HEK293T (cell line): ENCODE data around the gene CTSW.

Experiments used
- ARNT ChIP-seq: fragments of 450-650 bp; IDR thresholded peaks from 2 replicates; pipeline ENCODE4 v1.6.1; 2017; ENCODE audit warnings: mild to moderate bottlenecking
- BHLHE40 ChIP-seq: fragments of 450-650 bp; IDR thresholded peaks from 2 replicates; pipeline ENCODE4 v1.6.1; 2016; ENCODE audit warnings: mild to moderate bottlenecking, moderate library complexity, borderline replicate concordance
- CTBP1 ChIP-seq: fragments of 450-650 bp; IDR thresholded peaks from 2 replicates; pipeline ENCODE4 v1.6.1; 2016; ENCODE audit warnings: borderline replicate concordance
- ELF4 ChIP-seq: fragments of 450-650 bp; IDR thresholded peaks from 2 replicates; pipeline ENCODE4 v1.6.1; 2017; ENCODE audit warnings: antibody characterized with exemption
- FOXK2 ChIP-seq: fragments of 450-650 bp; IDR thresholded peaks from 2 replicates; pipeline ENCODE4 v1.6.1; 2016; ENCODE audit warnings: mild to moderate bottlenecking
- FOXM1 ChIP-seq: fragments of 450-650 bp; IDR thresholded peaks from 2 replicates; pipeline ENCODE4 v1.6.1; 2017; ENCODE audit warnings: mild to moderate bottlenecking, borderline replicate concordance
- HDGF ChIP-seq: fragments of 450-650 bp; IDR thresholded peaks from 2 replicates; pipeline ENCODE4 v1.6.1; 2017; ENCODE audit warnings: antibody characterized with exemption, borderline replicate concordance
- L3MBTL2 ChIP-seq: fragments of 450-650 bp; conservative IDR thresholded peaks from 2 replicates; pipeline ENCODE4 v1.6.1; 2016; ENCODE audit warnings: mild to moderate bottlenecking
- LEF1 ChIP-seq: fragments of 450-650 bp; IDR thresholded peaks from 2 replicates; pipeline ENCODE4 v1.6.1; 2017; ENCODE audit warnings: mild to moderate bottlenecking, borderline replicate concordance
- NFRKB ChIP-seq: fragments of 450-650 bp; IDR thresholded peaks from 2 replicates; pipeline ENCODE4 v1.6.1; 2016; ENCODE audit warnings: mild to moderate bottlenecking, moderate library complexity
- SP1 ChIP-seq: fragments of 450-650 bp; IDR thresholded peaks from 2 replicates; pipeline ENCODE4 v1.6.1; 2017
- TARDBP ChIP-seq: fragments of 450-650 bp; IDR thresholded peaks from 2 replicates; pipeline ENCODE4 v1.6.1; 2016
- ZNF384 ChIP-seq: fragments of 450-650 bp; IDR thresholded peaks from 2 replicates; pipeline ENCODE4 v1.6.1; 2016

DNA sequence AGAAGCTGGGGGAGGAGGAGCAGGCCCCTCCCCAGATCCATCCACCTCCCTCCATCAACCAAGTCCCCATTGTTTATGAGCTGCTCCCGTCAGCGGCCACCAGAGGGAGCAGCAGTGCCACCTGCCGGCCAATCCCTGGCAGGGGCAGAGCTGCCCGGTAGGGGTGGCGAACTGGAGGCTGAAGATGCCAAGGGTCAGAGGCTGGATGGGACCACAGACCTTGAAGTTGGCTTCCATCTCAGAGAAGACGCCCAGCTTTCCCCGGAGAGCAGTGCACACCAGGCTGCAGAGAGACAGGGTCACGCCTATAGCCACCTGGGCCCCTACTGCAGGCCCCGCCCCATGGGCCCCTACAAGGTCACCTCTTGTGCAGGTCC lies 5.1 kb downstream of the CTSW start:
- no peak for TF ChIP-seq SP1
- 0 out of 2 replicates have a peak, but pooled peaks have one; percentile 39 for TF ChIP-seq FOXM1
- TF ChIP-seq TARDBP: no peak
- TF ChIP-seq LEF1: no peak
- no peak for TF ChIP-seq BHLHE40
- no peak for TF ChIP-seq ARNT
- no peak for TF ChIP-seq ZNF384
- TF ChIP-seq L3MBTL2: no peak
- TF ChIP-seq FOXK2: no peak
- TF ChIP-seq NFRKB: no peak
- TF ChIP-seq ELF4: no peak
- TF ChIP-seq CTBP1: no peak
- TF ChIP-seq HDGF: no peak
